ENCODE results near the gene NAT14.

GRCh38 chr19:55535173-55535964 lies 50.4 kb downstream of the NAT14 start:
- TF ChIP-seq TAF1 (IDR thresholded peaks at IDR 0.05; ENCODE audit: borderline replicate concordance, low read depth, low read length) (no peak), POLR2AphosphoS5 (IDR thresholded peaks at IDR 0.05; ENCODE audit: low read depth, low read length) (no peak), POLR2A (IDR thresholded peaks at IDR 0.05; ENCODE audit: low read depth, low read length) (no peak)

Measured in GM12892 (cell line).